ENCODE data around the gene PSMF1. TPM values are rescaled to one million over a fixed set of nuclear protein-coding genes. Genes with fewer than 3 reads are reported as not detected.

The PSMF1 gene
- total RNA-seq, 1 donor from 2014 or later, result 86.0 TPM

- TF ChIP-seq CTCF (IDR thresholded peaks at IDR 0.05; ENCODE audit: unreplicated experiment), result no peak
- Mint-ChIP-seq H3K27ac (no peak overlapping the region), H3K9me3 (no peaks in the 10 kb centered on the region), H3K27me3 (ENCODE audit: low read depth) (peaks cover 56% of the 10 kb centered on the region), H3K4me3 (no peak overlapping the region), H3K4me1 (peaks cover 10% of the 10 kb centered on the region), H3K36me3 (no peaks in the 10 kb centered on the region)
- DNase-seq (ENCODE audit: low spot score in 2 of 2, unreplicated experiment in 2 of 2), result no peak
Observed at GRCh38 chr20:1188347-1188746, 69.9 kb downstream of the PSMF1 start.

- no peaks in the 10 kb centered on the region for H3K36me3 Mint-ChIP-seq
- no peak for TF ChIP-seq CTCF (IDR thresholded peaks at IDR 0.05; ENCODE audit: unreplicated experiment)
- H3K9me3 Mint-ChIP-seq, result no peaks in the 10 kb centered on the region
- no peak overlapping the region for H3K27ac Mint-ChIP-seq
- H3K4me3 Mint-ChIP-seq, result no peak overlapping the region
- H3K27me3 Mint-ChIP-seq (ENCODE audit: low read depth), result peaks cover 42% of the 10 kb centered on the region
- H3K4me1 Mint-ChIP-seq, result peaks cover 3% of the 10 kb centered on the region
- DNase-seq (ENCODE audit: low spot score in 2 of 2, unreplicated experiment in 2 of 2), result no peak
Observed at GRCh38 chr20:1189827-1190226, 71.4 kb downstream of the PSMF1 start.

GRCh38 chr20:1190847-1191246 lies 72.4 kb downstream of the PSMF1 start:
- no peaks in the 10 kb centered on the region for H3K9me3 Mint-ChIP-seq
- DNase-seq (ENCODE audit: low spot score in 2 of 2, unreplicated experiment in 2 of 2), result no peak
- H3K27me3 Mint-ChIP-seq (ENCODE audit: low read depth), result peaks cover 46% of the 10 kb centered on the region
- H3K4me3 Mint-ChIP-seq, result no peak overlapping the region
- no peaks in the 10 kb centered on the region for H3K36me3 Mint-ChIP-seq
- no peak overlapping the region for H3K27ac Mint-ChIP-seq
- peaks cover 3% of the 10 kb centered on the region for H3K4me1 Mint-ChIP-seq
- TF ChIP-seq CTCF (IDR thresholded peaks at IDR 0.05; ENCODE audit: unreplicated experiment), result no peak

GRCh38 chr20:1191299-1191698 lies 72.9 kb downstream of the PSMF1 start:
- no peak for DNase-seq (ENCODE audit: low spot score in 2 of 2, unreplicated experiment in 2 of 2)
- H3K36me3 Mint-ChIP-seq, result no peaks in the 10 kb centered on the region
- no peak for TF ChIP-seq CTCF (IDR thresholded peaks at IDR 0.05; ENCODE audit: unreplicated experiment)
- H3K9me3 Mint-ChIP-seq, result no peaks in the 10 kb centered on the region
- no peak overlapping the region for H3K4me3 Mint-ChIP-seq
- no peak overlapping the region for H3K27ac Mint-ChIP-seq
- no peaks in the 10 kb centered on the region for H3K4me1 Mint-ChIP-seq
- H3K27me3 Mint-ChIP-seq (ENCODE audit: low read depth), result peaks cover 46% of the 10 kb centered on the region

- Mint-ChIP-seq H3K27me3 (ENCODE audit: low read depth) (peaks cover 50% of the 10 kb centered on the region), H3K4me3 (no peak overlapping the region), H3K36me3 (no peaks in the 10 kb centered on the region), H3K9me3 (no peaks in the 10 kb centered on the region), H3K27ac (no peak overlapping the region), H3K4me1 (no peaks in the 10 kb centered on the region)
- TF ChIP-seq CTCF (IDR thresholded peaks at IDR 0.05; ENCODE audit: unreplicated experiment), result no peak
- no peak for DNase-seq (ENCODE audit: low spot score in 2 of 2, unreplicated experiment in 2 of 2)
Observed at GRCh38 chr20:1195226-1195625, 76.8 kb downstream of the PSMF1 start.

- TF ChIP-seq CTCF (IDR thresholded peaks at IDR 0.05; ENCODE audit: unreplicated experiment), result no peak
- DNase-seq (ENCODE audit: low spot score in 2 of 2, unreplicated experiment in 2 of 2), result no peak
- Mint-ChIP-seq H3K9me3 (no peaks in the 10 kb centered on the region), H3K27ac (no peak overlapping the region), H3K4me3 (no peak overlapping the region), H3K4me1 (no peaks in the 10 kb centered on the region), H3K27me3 (ENCODE audit: low read depth) (peaks cover 40% of the 10 kb centered on the region), H3K36me3 (no peaks in the 10 kb centered on the region)
Observed at GRCh38 chr20:1196634-1197033, 78.2 kb downstream of the PSMF1 start.
